Activated CD4-positive, alpha-beta T cell treated with anti-CD3 and anti-CD28 coated beads, Interleukin-2, amount 10 ng/mL, durations not matched to agents 7 days and 5 days (primary cell): ENCODE measurements around the gene MOSPD3. TPM values are rescaled to one million over a fixed set of nuclear protein-coding genes. Genes with fewer than 3 reads are reported as not detected.

Source experiments
- CTCF ChIA-PET: fragments of 350-600 bp; sonication (Branson Sonifier 250); formaldehyde crosslinking; loops from one replicate; lab custom pipeline; 2021; ENCODE audit warnings: antibody characterized with exemption; lab: Charles Lee
- POLR2A ChIA-PET: fragments of 350-600 bp; sonication (Branson Sonifier 250); formaldehyde crosslinking; loops from one replicate; lab custom pipeline; 2021; ENCODE audit warnings: antibody characterized with exemption; lab: Charles Lee
- DNase-seq: peaks from one replicate; pipeline ENCODE4 v3.0.0-alpha.2; 2020
- H3K27ac Mint-ChIP-seq: one replicate; pipeline ENCODE4 v1.8.0; 2021; ENCODE audit warnings: mild to moderate bottlenecking, moderate library complexity, mixed read lengths
- H3K27me3 Mint-ChIP-seq: one replicate; pipeline ENCODE4 v1.8.0; 2021; ENCODE audit warnings: mixed read lengths
- H3K36me3 Mint-ChIP-seq: one replicate; pipeline ENCODE4 v1.8.0; 2021; ENCODE audit warnings: low read depth, mixed read lengths
- H3K4me1 Mint-ChIP-seq: one replicate; pipeline ENCODE4 v1.8.0; 2021; ENCODE audit warnings: mixed read lengths
- H3K4me3 Mint-ChIP-seq: one replicate; pipeline ENCODE4 v1.8.0; 2021; ENCODE audit warnings: mild to moderate bottlenecking, moderate library complexity, mixed read lengths
- H3K9me3 Mint-ChIP-seq: one replicate; pipeline ENCODE4 v1.8.0; 2021; ENCODE audit warnings: mixed read lengths
- total RNA-seq, 2 experiments: library from RNA; stranded (reverse); gene quantifications; one replicate each; pipeline ENCODE4 v1.2.3, GENCODE V29; 2021

The MOSPD3 gene
- total RNA-seq, 2 experiments from 2014 or later: 59.7 to 66.7 TPM

GRCh38 chr7:100586266-100587025 is 25.9 kb upstream of the MOSPD3 start, which contains the start of gene FBXO24:
Gene FBXO24, plus strand, starts transcription at chr7:100586328. Its CDS starts 298 bp downstream, at chr7:100586626.
- H3K27ac Mint-ChIP-seq: peak within 1 kb of the TSS; percentile 92
- peaks cover 12% of the 10 kb centered on the region for H3K36me3 Mint-ChIP-seq
- H3K9me3 Mint-ChIP-seq: no peaks in the 10 kb centered on the region
- ChIA-PET CTCF (interaction anchor here (0.7 to 4.0 kb wide), 23 partner anchors 8 to 139 kb away, joined by 3 to 22 read pairs (median 4); partner anchors contain the start of genes GNB2, MOSPD3 and POP7), POLR2A (interaction anchor here (0.6 to 1.0 kb wide), 7 partner anchors 12 to 159 kb away, joined by 3 to 9 read pairs (median 5); partner anchors contain the start of gene MOSPD3)
- peaks cover 27% of the 10 kb centered on the region for H3K4me1 Mint-ChIP-seq
- H3K4me3 Mint-ChIP-seq: peak within 1 kb of the TSS; percentile 92
- DNase-seq: peak; percentile 100
- H3K27me3 Mint-ChIP-seq: peaks cover 5% of the 10 kb centered on the region

DNA sequence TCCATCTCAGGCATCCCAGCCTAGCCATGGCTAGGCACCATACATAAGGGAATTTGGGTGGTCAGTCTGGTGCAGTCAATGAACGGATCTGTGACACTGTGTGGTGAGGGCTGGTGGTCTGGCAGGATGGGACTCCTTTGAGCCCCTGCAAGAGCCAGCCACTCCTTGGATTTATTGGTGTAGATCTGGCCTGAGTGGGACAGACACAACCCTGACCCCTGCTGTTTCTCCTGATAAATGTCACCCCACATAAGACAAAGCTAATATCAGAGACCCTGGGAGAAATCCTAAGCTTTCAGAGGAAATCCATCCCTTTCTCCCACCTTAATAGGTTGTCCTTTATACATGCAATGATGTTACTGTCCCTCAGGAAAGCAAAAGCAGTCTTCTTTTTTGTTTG is 23.9 kb upstream of the MOSPD3 start:
- peak overlapping the region; percentile 13 for H3K4me3 Mint-ChIP-seq
- H3K36me3 Mint-ChIP-seq: peaks cover 9% of the 10 kb centered on the region
- peaks cover 5% of the 10 kb centered on the region for H3K27me3 Mint-ChIP-seq
- ChIA-PET POLR2A (interaction anchor here (0.9 kb wide), 1 partner anchor 14 kb away, joined by 3 read pairs; the partner anchor contains the start of gene PCOLCE), CTCF (interaction anchor here (0.6 to 2.1 kb wide), 9 partner anchors 10 to 167 kb away, joined by 3 to 9 read pairs (median 3); partner anchors contain the start of genes MOSPD3 and ZCWPW1)
- peaks cover 14% of the 10 kb centered on the region for H3K4me1 Mint-ChIP-seq
- H3K27ac Mint-ChIP-seq: no peak overlapping the region
- H3K9me3 Mint-ChIP-seq: no peaks in the 10 kb centered on the region
- DNase-seq: no peak

DNA sequence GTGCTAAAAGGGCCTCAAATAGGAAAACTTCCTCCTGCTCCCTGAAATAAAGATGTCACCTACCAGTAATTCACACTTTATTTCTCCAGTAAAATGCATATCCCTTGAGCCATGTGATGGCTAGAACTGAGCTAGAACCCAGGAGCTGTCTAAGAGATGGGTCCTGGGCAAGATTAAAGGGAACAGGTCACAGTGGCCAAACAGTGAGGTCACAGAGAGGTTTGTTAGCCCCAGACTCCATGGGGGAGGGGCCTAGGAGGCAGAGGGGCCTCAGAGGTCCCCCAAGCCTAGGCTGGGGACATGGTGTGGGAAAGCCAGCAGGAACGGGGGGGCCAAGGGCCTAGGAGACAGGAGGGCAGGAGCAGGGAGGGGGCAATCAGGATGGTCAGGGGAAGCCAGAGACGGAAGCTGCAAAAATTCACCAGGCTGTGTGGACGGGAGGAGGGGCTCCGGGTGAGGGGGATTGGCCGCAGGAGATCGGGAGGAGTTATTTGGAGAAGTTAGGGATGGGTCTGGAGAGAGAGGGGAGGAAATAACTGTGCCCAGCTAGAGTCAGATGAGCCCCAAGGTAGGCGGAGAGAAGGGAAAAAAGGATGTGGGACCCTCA is 22.9 kb upstream of the MOSPD3 start:
- Mint-ChIP-seq H3K4me1 (peaks cover 8% of the 10 kb centered on the region), H3K36me3 (peaks cover 2% of the 10 kb centered on the region), H3K27me3 (peaks cover 5% of the 10 kb centered on the region), H3K4me3 (no peak overlapping the region), H3K27ac (no peak overlapping the region), H3K9me3 (no peaks in the 10 kb centered on the region)
- POLR2A ChIA-PET: interaction anchor here (0.6 kb wide), 1 partner anchor 140 kb away, joined by 9 read pairs; no protein-coding TSS in a partner anchor
- DNase-seq: no peak
- CTCF ChIA-PET: interaction anchor here (0.8 to 2.1 kb wide), 6 partner anchors 9 to 161 kb away, joined by 3 to 9 read pairs (median 4); partner anchors contain the start of genes MOSPD3, PCOLCE and ZCWPW1

DNA sequence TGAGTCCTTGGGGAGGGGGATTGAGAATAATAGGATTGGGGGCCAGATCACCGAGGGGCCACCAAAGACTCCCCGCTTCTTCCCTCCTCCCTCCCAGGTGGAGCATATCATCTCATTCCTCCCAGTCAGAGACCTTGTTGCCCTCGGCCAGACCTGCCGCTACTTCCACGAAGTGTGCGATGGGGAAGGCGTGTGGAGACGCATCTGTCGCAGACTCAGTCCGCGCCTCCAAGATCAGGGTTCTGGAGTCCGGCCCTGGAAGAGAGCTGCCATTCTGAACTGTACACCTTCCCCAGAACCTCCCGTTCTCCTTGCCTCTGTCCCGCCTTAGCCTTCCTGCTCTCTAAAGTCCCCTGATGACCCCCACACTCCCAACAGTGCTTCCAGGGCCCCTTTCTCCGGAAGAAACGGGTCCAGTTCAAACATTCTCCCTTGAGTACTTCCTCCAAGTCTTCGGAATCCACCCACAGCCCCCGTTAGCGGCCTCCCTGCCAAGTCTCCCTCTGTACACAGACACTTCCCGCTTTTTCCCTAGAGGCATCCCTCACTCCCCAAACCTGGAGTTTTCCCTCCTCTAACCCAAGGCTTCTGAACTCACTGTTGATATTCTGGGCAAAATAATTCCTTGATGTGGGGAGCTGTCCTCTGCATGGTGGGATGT is 22.1 kb upstream of the MOSPD3 start:
- Mint-ChIP-seq H3K4me3 (no peak overlapping the region), H3K27ac (no peak overlapping the region), H3K36me3 (no peaks in the 10 kb centered on the region), H3K4me1 (peaks cover 8% of the 10 kb centered on the region), H3K9me3 (no peaks in the 10 kb centered on the region), H3K27me3 (peaks cover 7% of the 10 kb centered on the region)
- ChIA-PET POLR2A (no interaction called here), CTCF (interaction anchor here (1.7 to 2.1 kb wide), 3 partner anchors 8 to 16 kb away, joined by 5 to 9 read pairs (median 5); partner anchors contain the start of gene PCOLCE)
- no peak for DNase-seq

GRCh38 chr7:100591596-100591995 is 20.7 kb upstream of the MOSPD3 start:
- ChIA-PET CTCF (interaction anchor here (0.6 to 1.3 kb wide), 2 partner anchors 10 to 122 kb away, joined by 3 to 6 read pairs; partner anchors contain the start of gene PCOLCE), POLR2A (no interaction called here)
- H3K27ac Mint-ChIP-seq: no peak overlapping the region
- H3K27me3 Mint-ChIP-seq: peaks cover 7% of the 10 kb centered on the region
- no peaks in the 10 kb centered on the region for H3K9me3 Mint-ChIP-seq
- no peak for DNase-seq
- peaks cover 6% of the 10 kb centered on the region for H3K4me1 Mint-ChIP-seq
- H3K4me3 Mint-ChIP-seq: no peak overlapping the region
- H3K36me3 Mint-ChIP-seq: no peaks in the 10 kb centered on the region

- Mint-ChIP-seq H3K27ac (no peak overlapping the region), H3K9me3 (no peaks in the 10 kb centered on the region), H3K36me3 (no peaks in the 10 kb centered on the region), H3K4me3 (no peak overlapping the region), H3K4me1 (peaks cover 8% of the 10 kb centered on the region), H3K27me3 (peaks cover 5% of the 10 kb centered on the region)
- POLR2A ChIA-PET: no interaction called here
- CTCF ChIA-PET: interaction anchor here (0.6 to 1.6 kb wide), 2 partner anchors 9 to 36 kb away, joined by 3 to 8 read pairs; partner anchors contain the start of genes FBXO24 and LRCH4
- no peak for DNase-seq
Measured at GRCh38 chr7:100595188-100595587, 17.2 kb upstream of the MOSPD3 start.

DNA sequence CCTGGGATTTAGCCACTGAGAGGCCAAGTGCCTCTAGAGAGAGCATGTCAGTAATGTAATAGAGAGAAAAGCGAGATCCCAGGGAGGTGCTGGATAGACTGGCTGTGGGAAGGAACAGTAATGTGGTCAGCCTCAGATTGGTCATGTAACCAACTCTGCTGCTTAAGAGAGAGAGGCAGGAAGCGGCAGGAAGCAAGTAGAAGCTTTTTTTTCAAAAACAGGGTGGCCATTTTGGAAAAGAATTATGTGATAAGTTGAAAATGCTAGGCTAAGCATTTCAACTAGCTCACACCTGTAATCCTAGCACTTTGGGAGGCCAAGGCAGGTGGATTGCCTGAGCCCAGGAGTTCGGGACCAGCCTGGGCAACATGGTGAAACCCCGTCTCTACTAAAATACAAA is 13.9 kb upstream of the MOSPD3 start:
- ChIA-PET CTCF (interaction anchor here (1.4 to 2.5 kb wide), 4 partner anchors 9 to 35 kb away, joined by 3 to 14 read pairs (median 8); partner anchors contain the start of genes FBXO24, LRCH4 and MOSPD3), POLR2A (interaction anchor here (1.0 kb wide), 1 partner anchor 12 kb away, joined by 3 read pairs; the partner anchor contains the start of gene FBXO24)
- H3K27ac Mint-ChIP-seq: peak overlapping the region; percentile 64
- H3K36me3 Mint-ChIP-seq: no peaks in the 10 kb centered on the region
- no peaks in the 10 kb centered on the region for H3K9me3 Mint-ChIP-seq
- peaks cover 2% of the 10 kb centered on the region for H3K27me3 Mint-ChIP-seq
- no peak overlapping the region for H3K4me3 Mint-ChIP-seq
- peaks cover 19% of the 10 kb centered on the region for H3K4me1 Mint-ChIP-seq
- no peak for DNase-seq

GRCh38 chr7:100599911-100600729 is 12.2 kb upstream of the MOSPD3 start:
- POLR2A ChIA-PET: no interaction called here
- Mint-ChIP-seq H3K36me3 (no peaks in the 10 kb centered on the region), H3K9me3 (no peaks in the 10 kb centered on the region), H3K4me3 (no peak overlapping the region), H3K4me1 (peaks cover 31% of the 10 kb centered on the region), H3K27ac (no peak overlapping the region), H3K27me3 (peaks cover under 1% of the 10 kb centered on the region)
- no peak for DNase-seq
- CTCF ChIA-PET: interaction anchor here (0.6 to 2.5 kb wide), 4 partner anchors 13 to 80 kb away, joined by 3 to 14 read pairs (median 4); partner anchors contain the start of genes FBXO24 and LRCH4

DNA sequence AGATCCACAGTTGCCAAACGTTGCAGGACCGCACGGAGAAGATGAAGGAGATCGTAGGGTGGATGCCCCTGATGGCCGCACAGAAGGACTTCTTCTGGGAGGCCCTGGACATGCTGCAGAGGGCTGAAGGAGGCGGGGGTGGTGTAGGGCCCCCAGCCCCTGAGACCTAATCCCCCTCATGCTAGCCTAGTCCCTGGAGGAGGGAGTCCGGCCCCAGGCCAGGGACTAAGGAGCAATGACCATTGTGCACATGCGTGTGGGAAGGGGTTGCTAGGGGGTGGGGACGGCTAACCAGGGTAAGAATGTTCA is 11.7 kb upstream of the MOSPD3 start:
- Mint-ChIP-seq H3K4me1 (peaks cover 37% of the 10 kb centered on the region), H3K27ac (no peak overlapping the region), H3K36me3 (no peaks in the 10 kb centered on the region), H3K4me3 (no peak overlapping the region), H3K27me3 (no peaks in the 10 kb centered on the region), H3K9me3 (no peaks in the 10 kb centered on the region)
- ChIA-PET POLR2A (no interaction called here), CTCF (interaction anchor here (0.6 to 1.0 kb wide), 3 partner anchors 13 to 193 kb away, joined by 3 to 4 read pairs (median 3); no protein-coding TSS in a partner anchor)
- DNase-seq: no peak

DNA sequence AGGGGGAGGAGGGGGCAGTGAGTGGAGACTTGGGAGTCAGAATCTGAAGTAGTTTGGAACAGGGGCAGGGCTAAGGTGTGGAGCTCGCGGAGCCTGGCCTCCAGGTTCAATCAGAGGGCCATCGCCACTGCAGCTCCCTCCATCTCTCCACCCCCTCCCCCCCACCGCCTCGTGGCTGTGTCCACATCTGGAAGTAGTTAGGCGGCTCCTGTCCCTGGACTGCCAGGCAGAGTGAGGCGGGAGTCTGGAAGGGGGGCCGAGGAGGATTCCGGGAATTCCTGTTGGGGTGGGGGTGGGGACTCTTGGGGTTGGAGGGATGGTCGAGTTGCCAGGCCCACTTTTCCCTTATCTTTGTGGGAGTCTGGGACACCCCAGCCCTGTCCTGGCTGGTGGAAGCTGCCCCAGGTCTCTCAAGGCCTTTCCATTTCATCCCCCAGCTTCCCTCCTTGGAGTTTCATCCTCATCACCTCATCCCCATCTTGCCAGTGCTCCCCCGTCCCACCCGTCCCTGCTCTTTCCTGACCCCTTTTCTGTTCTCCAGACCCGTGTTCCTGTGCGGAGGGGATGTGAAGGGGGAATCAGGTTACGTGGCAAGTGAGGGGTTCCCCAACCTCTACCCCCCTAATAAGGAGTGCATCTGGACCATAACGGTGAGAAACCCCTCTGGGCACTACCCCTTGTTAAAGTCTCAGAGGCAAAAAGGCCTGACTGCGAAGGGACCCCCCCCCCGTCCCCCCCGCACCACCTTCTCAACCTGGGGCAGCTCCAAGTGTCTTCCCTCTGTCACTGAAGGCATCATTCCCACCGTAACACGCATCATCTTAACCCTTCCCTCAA is 9.2 kb upstream of the MOSPD3 start:
- Mint-ChIP-seq H3K9me3 (no peaks in the 10 kb centered on the region), H3K4me3 (peak overlapping the region; percentile 84), H3K27me3 (peaks cover 2% of the 10 kb centered on the region), H3K36me3 (no peaks in the 10 kb centered on the region), H3K27ac (peak overlapping the region; percentile 88), H3K4me1 (peaks cover 48% of the 10 kb centered on the region)
- no peak for DNase-seq
- CTCF ChIA-PET: interaction anchor here (0.8 to 2.1 kb wide), 5 partner anchors 13 to 103 kb away, joined by 3 to 6 read pairs (median 5); partner anchors contain the start of genes FBXO24 and POP7
- POLR2A ChIA-PET: interaction anchor here (1.1 kb wide), 2 partner anchors 14 to 17 kb away, joined by 3 read pairs; partner anchors contain the start of genes FBXO24 and LRCH4

DNA sequence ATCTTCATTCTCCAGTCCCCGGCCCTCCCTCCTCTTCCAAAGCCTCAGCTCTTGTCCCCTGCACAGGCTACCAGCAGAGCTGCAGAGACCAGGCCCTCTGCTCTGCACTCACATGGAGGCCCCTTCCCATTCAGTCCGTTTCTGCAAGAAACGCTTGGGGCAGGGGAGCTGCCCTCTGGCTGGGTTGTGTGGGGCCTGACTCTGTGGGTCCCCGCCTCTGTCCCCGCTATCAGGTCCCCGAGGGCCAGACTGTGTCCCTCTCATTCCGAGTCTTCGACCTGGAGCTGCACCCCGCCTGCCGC is 8.7 kb upstream of the MOSPD3 start:
- Mint-ChIP-seq H3K4me1 (peaks cover 43% of the 10 kb centered on the region), H3K27ac (peak overlapping the region; percentile 88), H3K4me3 (peak overlapping the region; percentile 84), H3K9me3 (no peaks in the 10 kb centered on the region), H3K27me3 (peaks cover 2% of the 10 kb centered on the region), H3K36me3 (no peaks in the 10 kb centered on the region)
- POLR2A ChIA-PET: interaction anchor here (1.1 kb wide), 1 partner anchor 17 kb away, joined by 3 read pairs; the partner anchor contains the start of genes FBXO24 and LRCH4
- CTCF ChIA-PET: interaction anchor here (0.6 to 2.1 kb wide), 6 partner anchors 14 to 102 kb away, joined by 3 to 6 read pairs (median 5); partner anchors contain the start of genes FBXO24 and POP7
- no peak for DNase-seq
